ENCODE measurements around the gene TTLL5. TPM values are rescaled to one million over a fixed set of nuclear protein-coding genes. Genes with fewer than 3 reads are reported as not detected.

TTLL5 gene
- polyA plus RNA-seq, 1 donor: 15.8 TPM

DNA sequence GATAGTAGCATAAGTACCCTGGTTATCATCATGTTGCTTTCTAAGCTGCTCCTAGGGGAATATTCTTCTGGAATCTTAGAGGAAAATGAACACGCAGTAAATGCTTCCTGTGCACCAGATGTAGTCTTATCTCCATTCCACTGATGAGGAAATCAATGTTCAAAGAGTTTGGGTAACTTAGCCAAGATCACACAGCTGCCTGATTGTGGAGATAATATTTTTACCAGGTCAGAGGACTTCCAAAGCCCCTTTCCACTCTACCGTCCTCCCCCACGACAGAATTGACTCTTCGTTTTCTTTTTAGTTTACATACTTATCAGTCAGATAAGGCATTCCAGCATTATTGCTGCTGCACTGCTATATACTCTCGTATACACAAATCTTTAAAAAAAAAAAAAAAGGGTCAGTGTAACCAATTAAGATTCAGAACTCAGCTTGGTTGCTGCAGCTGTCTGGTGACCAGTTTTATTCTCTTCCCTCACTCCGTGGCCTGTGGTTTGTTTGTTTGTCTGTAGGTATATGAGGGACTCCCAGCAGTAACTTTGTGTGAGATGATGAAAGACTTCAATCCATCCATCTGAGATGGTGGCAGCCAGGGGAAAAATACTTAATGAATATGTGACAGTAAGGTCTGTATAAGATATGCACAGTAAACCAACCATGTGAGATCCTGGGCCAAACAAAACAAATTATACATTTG lies 210.3 kb downstream of the TTLL5 start:
- DNase-seq: no peak

DNA sequence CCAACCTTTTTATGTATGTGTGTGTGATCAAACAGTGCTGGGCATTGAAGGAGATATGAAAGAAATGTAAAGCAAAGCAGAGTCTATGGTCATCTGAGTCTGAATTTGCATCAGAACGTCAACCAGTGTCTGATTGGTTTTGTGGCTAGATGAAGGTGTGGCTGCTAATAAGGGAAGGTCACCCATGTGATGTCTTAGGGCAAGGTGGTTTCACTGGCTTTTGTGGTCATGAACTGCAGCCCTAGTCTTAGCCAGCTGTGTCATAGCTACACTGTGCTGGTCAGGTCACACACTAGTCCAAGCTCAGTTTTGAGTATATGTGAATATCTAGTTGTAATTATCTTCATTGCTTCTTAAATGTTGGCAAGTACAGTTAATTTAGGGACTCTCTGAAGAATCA lies 214.9 kb downstream of the TTLL5 start:
- DNase-seq: no peak

DNA sequence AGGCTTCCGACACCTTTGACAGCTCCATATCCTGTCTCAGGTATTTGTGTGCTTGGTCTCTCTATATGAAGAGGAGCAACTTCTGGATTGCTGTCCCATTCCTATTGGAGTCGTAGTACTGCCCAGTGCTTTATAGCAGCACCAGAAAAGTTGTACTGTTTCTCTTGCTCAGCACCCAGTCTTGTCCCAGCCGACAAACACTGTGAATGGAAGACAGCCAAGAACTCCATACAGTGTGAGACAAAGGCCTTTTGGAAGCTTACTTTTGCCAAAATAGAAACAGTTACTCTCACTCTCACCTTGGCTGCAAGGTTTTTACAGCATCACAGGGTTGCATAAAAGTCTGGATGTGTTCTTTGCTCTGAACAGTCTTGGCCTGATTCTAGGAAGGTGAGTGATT lies 215.5 kb downstream of the TTLL5 start:
- no peak for DNase-seq

DNA sequence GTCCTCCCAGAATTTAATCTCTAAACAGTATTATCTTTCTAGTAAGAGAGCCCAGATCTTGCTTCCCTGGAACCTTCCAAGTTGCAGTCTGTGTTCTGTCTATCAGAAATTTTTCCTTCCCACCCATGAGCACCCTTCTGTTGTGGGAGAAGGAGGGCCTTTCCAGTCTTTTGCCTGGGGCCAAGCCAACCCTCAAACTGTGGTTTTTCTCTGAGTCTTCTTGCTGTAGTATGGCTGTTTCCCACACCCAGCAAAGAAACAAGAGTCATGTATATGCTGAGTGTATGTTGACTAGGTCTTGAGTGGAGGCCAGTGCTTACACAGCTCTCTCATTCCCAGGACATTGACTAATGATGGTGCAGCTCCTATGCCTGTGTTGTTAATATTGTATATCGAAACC lies 216.2 kb downstream of the TTLL5 start:
- DNase-seq: no peak

DNA sequence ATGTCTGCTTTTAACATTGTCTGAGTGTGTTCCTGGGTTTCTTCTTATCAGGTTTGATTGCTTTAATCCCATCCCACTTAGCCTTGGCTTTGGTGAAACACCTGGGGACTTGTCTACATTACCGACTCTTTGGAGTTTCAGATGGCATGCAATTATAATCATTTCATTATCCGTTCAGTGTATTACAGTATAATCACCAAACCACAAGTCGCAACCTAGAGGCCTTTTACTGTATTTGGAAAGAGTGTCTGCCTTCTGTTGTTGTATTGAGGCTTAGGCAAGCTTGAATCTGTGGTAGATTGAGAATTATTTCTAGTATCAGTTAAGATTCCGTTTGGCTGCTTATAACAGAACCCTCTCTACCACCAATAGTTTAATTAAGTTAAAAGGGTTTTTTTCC lies 216.8 kb downstream of the TTLL5 start:
- DNase-seq: no peak

DNA sequence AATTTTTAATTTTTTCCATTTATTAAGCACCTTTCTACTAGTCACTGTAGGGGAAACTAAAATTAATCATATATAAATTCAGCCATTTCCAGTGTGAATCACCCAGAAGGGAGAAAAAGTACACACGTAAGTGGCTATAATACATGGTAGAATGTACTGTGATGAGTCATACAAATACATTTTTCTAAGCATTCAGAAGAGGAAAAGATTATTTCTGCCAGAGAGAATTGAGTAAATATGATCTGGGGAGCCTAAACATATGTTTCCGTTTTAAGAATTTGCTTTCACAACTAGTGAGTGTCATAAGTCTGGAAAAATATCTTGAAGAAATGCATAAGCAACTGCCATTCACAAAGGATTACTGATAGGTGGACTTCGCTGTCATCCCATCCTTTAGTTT lies 218.0 kb downstream of the TTLL5 start:
- DNase-seq: peak; percentile 56

DNA sequence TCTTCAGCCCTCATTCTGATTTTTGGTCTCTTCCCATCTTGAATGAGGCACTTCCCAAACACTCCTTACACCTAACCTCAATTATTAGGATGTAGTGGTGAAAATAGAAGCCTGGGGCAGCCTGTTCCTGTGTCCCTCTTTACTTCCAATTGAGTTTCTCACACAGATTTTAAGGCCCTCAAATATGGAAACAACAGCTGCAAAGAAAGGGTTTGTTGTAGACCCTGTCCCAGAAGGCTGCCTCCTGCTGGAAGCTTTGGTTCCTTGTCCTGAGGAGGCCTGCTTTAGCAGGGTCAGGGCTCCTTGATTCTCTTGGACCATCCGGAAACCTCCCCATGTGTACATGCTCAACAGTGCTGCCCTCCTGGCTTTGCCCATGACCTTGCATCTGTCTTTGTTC lies 219.5 kb downstream of the TTLL5 start:
- DNase-seq: no peak

DNA sequence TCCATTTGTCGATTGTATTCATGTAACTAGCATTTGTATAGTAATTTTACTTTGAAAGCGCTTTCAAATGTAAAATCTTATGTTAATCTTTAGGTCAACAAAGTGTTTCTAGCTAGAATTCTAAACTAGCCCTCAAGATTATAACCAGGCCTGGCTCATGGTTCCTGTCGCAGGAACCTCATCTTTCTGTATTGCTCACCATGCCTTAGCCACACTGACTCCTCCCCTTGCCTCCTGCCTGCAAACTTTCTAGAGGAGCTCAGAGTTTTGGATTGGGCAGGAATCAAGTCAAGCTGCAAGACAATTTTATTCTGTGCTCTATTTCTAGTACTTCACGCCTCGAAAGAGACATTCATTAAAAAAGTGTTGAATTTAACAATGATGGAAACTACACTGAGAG lies 220.9 kb downstream of the TTLL5 start:
- no peak for DNase-seq

DNA sequence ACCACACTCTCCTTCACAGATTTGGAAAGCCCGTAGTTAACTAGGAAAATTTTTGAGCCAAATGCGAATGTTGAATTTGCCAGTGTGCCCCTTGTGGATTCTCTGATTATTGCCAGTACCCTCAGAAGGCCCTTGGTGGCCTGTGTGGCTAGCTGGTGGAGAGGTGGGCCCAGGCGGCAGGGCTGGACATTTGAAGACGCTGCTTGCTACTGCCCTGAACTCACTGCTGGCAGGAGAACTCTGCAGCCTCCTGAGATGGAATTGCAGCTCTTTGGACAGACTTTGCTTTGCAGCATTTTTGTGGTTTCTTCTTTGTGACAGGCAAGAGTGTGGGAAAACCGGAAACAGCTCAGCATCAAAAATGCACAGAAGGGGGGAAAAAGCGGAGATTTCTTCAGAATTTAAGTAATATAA lies 223.2 kb downstream of the TTLL5 start:
- DNase-seq: peak; percentile 51

DNA sequence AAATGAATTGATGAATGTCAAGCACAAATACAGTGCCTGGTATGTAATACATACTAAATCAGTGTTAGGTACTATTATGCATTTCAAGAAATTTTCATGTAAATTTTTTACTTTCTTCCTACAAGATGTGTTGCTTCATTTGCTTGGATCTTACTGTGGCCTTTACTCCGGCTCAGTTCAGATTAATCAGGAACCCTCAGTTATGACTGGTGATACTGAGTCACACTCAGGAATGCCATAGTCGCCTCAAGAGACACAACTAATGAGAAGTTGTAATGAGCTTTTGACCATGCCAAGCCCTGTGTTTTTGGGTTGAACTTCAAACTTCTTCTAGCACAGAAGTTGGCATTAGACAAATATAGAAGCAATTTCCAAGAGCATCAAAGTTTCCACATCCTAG lies 224.8 kb downstream of the TTLL5 start:
- DNase-seq: no peak

DNA sequence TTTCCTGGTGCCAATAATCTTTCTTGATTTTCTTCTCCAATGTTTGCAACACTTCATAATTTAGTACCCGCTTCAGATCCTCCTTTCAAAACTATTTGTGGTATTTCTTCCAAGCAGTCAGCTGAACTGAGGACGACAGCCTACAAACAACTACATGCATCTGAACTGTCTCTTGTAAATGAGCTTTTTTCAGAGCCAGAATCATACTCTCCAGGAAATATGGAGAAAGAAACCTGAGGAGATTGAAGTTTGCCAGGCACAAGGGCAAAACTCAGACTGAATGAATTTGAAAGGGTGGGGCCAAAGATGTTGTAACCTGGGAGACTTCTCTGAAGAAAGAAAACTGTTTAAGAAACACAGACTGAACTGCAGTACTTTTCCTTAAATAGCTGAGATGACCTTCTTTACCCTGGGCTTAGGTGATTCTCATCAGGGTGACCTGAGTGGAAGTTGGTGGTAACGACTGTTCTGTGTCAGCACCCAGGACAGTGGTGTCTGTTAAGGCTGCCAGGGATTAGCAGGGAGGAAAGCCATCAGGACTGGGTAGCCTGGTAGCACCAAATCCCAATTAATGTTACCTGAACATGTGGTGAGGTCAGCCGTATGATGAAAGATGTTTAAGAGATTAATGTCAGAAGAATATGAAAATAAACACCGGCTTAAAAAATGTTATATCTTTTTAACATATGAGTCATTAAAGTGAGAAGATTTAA lies 225.7 kb downstream of the TTLL5 start:
- DNase-seq: no peak

DNA sequence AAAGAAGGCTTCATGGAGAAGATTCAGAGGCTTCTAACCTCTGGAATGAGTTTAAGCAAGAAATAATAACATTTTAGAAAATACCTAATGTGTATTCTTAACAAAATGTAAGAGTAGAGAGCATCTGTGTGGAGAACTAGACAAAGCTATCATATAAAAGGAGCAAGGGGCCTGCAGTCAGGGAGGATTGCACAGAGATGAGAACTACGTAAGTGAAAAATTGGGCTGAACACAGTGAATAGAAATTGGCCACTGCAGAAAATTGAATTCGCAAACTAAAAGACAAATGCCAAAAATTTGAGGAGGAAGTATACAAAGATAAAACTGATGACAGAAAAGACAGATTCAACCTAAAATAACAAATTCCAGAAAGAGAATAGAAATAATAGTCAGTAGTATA lies 227.9 kb downstream of the TTLL5 start:
- no peak for DNase-seq

DNA sequence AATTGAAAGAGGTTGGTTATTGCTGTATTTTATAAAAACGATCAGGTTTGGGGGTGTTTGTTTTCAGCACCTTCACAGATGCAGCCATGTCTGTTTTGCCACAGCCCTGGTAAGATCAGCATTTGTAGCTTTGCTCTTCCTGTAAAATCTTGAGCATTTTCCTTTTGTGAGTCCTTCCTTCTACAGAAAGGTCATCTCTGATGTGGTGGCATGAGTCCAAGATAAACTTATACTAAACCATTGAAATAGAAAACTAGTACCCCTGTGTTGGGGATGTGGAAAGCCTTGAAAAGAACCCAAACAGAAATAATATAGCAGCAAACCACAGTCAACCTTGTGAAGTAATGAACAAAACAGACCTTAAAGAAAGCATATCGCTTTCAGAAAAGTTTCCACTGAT lies 235.3 kb downstream of the TTLL5 start:
- no peak for DNase-seq

DNA sequence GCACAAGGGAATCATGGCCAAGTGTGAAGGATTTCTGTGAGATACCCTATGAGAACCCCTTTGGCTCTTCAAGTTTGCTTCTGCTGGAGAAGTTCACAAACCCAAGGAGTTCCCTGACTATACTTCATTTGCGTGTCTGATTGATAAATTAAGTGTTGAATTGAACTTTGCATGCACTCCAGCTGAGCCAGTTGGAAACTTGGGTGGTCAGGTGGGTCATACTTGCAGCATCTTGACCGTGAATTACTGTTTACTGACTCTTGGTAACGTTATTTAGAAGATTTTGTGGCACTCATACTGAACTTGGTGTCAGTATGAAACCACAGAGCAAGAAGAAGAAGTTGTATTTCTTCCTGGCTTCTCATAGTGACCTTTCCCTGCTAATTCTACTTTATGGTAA lies 243.3 kb downstream of the TTLL5 start:
- DNase-seq: no peak

DNA sequence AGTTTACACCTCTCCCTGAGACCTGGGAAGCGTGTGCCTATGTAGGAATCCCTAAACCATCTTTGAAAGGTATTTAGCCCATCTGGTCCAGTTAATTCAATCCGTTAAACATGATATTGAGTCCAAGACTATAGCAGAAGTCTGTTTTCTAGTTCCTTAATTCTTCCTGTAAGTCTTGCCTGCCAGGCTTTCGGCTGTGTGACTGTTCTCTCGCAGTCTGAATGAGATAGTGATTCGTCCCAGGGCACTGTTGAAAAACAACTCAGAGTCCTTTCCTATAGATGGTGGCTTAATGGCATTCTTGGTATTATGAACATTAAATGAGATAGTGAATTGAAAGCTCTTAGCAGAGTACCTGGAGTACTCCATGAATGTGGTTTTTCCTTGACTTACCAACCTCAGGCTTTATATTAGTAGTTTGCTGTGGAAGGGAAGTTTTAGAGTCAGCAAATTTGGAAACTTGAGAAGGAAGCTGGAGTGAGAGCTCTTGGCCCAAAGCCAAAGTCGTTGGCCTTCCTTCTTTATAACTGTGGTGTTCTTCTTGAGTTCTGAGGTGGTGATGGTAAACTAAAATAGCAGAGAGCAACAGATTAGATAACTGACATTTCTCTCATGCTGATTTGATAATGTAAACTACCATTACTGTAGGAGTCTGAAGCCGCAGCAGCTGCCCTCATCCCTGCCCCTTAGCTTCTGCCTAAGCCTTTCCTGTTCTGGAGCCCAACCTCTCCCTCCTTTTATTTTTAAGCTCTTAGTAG lies 244.3 kb downstream of the TTLL5 start:
- peak; percentile 74 for DNase-seq

DNA sequence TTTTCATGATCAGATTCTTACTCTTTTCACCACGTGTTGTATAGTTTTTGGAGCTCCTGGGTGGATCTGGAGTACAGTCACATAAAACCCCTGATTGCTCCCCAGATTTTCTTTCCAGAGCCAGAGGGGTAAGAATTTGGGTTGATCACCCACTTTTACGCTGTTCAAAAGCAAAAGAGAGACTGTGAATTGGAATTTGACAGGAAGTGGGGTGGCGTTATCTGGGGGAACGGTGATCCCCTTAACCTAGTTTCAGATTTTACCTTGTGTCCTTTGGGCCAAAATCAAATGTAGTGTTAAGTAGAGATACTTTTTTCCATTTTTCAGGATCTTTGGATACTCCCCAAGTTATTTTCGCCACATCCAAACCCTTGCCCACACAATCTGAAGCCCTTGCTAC lies 245.2 kb downstream of the TTLL5 start:
- no peak for DNase-seq

DNA sequence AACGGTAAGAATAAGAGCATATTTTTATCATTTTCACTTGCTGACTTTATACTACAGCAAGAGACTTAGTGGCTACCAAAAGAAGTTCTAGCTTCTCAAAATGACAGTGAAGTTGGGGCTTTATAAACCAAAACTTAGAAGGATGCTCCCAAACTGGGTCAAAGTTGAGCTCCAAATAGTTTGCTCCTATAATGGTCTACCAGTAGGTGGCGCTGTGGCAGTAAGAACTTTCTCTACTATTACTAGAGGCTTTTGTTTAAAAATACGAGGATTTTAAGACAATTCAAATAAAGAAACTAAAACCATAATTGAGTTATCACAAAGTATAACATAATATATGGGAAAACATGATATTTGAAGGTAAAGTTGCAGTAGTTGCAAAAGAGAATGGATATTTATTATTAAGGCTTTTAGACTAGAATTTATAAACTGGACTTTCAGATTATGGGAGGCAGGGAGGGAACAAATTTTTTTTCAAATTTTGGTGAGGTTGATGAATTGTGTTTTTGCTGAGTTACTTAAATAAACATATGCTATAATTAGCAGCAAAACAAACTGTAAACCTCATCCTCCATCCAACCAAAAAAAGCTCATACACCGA lies 245.7 kb downstream of the TTLL5 start:
- DNase-seq: peak; percentile 78

DNA sequence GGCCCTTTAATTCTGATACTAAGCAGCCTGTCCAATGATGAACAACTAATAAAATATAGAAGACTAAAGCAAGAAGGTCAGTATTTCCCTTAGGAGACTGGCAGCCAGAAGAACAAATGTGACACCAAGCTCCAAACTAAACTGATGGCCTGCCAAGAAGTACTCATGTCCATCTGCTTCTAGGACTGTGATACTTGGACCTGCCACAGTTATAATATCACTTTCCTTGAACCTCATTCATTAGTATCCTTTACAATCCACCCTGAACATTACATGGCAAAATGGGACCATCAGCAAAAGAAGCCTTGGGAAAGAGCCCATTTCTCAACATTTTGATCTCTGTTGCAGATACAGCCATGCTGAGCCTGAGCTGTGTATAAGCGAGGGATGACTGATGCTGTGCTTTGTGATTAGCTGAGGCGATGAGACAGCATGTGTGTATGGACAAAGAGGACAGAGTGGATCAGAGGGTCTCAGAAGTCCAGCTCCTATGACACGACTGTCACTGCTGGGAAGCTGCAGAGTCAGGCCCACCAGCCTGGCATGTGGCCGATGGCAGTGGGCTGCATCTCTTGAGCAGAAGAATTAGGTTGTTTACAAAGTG lies 246.8 kb downstream of the TTLL5 start:
- no peak for DNase-seq

DNA sequence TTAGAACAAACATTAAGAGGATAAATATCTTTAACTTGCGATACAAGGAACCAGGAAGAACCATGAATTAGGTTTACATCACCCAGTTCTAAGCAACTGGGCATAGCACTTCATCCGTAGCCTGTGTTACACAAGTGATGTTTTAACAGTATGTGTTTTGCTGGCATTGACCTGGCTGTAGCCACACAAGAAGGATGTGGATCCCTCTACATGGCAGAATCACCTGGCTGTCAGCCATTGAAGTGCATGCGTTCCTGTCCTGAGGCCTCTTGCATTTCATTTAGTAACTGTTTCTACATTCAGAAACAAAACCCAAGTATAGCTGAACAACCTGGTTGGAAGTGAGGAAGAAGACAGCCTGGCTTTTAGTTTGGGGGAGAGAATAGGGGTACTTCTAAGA lies 248.6 kb downstream of the TTLL5 start:
- no peak for DNase-seq

DNA sequence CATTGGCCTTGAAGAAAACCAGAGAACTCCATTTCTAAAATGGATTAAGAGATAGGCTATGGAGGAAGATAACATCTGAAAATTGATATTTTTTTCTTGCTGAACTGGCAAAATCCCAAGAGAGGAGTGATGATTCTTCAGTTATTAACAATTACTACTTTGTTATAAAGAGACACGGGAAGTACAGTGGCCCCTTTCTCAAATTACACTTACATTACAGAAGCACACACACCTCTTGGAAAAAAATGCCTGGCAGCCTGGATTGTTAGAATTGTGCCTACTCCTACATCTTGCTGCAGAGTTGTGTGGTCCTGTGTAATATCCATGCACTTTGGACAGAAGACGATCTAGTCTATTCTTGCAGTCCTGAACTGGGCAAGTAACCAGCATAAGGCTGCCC lies 249.0 kb downstream of the TTLL5 start:
- no peak for DNase-seq

DNA sequence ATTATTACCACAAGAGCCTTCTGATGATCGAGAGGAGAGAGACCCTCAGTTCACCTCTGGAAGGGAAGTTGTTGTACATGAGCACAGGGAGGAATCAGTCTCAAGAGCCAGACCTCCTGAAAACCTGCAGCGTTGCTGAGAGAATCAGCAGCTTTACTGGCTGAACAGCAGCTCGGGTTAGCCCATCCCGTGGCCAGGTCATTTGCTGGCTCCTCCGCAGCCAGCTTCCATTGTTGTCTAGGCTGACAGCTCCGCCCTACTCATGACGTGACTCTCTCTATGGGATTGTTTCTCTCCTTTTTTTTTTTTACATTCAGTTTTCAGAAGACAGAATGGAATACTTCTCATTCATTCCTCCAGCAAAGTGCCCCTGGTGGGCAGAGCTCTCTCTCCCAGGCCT lies 250.8 kb downstream of the TTLL5 start:
- DNase-seq: peak; percentile 76

DNA sequence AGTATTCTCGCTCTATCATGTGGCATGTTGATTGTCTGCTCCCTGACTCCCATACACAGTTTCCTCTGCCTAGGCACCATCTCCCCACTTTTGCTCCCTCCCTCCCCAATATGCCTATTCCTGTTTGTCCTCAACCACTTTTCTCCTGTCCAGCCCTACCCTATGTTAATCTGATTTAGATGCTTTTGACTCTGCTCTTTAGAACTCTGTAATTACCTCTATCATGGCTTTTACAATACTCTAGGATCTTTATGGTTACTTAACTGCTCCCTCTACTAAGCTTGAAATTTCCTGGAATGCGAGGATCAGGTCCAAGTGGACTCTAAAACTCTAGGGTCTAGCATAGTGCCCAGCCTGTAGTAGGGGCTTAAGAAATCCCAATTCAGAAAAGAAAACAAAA lies 252.1 kb downstream of the TTLL5 start:
- DNase-seq: no peak

DNA sequence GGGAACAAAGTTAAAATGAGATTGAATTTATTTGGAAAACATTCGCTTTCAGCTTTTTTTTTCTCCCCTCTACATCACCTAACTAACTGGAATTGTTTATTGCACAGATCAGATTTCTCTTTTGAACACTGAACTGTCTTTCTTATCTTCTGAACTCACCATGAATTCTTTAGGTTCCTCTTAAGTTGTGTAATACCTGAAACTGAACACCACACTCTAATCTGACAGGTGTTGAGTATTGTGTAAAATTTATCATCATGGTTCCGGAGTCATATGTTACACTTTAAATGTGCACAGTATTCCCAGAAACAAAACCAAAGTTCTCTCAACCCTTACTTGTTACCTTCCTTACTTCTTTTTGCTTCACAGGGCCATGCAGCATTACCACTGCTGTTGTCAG lies 254.0 kb downstream of the TTLL5 start:
- DNase-seq: no peak

Data from hindlimb muscle (tissue), 1 donor.